ENCODE data around the gene PABPN1L.

Gene PABPN1L

DNA sequence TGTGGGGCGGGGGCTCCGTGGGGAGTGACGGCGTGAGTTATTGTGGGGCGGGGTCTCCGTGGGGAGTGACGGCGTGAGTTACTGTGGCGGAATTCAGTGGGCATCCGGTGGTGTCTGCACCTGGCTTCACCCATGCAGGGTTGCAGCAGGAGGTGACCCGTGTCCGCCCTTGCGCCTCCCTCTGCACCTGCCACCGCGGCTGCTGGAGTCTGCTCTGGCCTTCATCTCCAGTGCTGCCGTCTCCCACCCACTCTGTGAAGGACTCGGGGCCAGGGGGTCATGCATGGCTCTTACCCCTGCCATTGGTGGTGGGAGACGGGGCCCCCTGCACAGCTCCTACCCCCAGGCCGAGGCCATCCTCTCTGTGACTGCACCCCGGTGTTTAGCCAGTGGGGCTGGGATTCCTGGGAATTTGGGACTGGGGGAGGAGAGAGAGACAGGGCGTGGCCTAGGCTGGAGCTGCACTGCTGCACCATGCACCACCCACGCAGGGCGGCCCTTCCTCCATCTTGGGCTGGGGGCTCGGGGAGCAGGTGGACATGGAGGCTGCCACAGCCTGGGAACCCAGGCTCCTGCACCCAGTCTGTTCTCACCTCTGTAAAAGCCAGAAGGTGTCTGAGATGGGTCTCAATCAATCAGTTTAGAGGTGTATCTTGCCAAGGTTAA lies 1.3 kb upstream of the PABPN1L start:
- DNase-seq: no peak

DNA sequence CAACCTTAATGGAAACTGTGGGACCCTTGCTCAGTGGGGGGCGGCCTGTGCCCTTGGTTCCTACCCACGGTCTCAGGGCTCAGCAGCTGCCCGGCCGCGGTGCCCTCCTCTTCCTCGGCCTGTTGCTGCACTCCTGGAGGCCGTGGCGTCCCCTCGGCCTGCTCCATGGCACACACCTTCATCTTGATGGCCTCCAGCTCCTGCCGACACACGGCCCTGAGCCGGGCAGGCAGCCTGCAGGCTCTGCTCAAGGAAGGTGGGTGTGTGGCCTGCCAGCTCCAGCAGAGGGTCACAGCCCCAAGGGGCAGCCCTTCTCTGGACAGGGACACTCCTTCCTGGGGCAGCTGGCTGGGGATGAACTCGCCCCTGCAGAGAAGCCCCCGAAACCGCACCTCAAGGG lies 718 bp downstream of the PABPN1L start:
- DNase-seq: no peak

DNA sequence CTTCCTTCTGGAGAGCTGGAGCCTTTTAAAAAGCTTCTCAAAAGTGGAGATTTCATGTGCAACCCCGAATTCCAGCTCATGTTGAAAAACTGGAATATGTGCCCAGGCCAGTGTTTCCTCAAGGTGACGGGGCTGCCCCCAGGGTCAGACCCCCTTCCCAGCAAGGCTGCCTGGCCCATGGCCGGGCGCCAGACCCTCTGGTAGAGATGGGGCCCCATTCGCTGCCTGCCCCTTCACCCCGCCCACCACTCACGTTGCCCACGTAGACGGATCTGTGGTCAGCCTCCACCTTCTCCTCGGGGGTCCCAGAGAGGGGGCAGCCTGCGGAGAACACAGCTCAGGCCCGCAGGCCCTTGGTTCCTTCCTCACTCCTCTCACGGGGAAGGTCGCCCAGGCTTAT lies 1.1 kb downstream of the PABPN1L start:
- no peak for DNase-seq

DNA sequence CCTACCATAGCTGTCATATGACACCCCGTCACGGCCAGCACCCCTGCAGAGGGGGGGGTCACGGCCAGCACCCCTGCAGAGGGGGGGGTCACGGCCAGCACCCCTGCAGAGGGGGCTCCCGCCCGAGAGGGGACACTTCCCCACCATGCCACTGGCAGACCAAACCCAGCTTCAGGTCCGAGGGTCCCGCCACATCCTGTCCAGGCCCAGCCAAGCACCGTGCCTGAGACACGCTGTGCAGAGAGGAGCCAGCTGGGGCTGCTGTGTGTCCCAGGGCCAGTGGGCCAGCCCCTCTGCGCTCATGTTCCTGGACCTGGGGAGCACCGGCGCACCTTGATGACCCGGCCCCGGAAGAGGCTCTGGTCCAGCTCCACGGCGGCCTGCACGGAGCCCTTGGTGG lies 1.9 kb downstream of the PABPN1L start:
- no peak for DNase-seq

DNA sequence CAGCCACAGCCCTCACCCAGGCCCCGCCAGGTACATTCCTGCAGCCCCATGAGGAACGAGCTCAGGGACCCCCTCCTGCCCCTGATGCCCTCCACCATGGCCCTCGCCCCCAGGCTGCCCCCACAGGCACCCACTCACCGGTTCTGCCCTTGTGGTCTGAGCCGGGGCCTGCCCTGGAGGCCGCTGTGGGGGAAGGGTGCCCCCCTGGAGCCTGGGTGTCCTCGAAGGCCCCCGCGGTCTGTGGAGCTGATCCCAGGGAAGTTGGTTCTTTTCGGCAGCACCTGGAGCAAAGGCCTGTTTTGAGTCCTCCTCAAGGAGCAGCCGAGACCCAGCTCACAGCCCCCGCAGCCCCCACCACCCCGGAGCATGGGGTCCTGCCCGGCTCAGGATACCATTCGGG lies 2.4 kb downstream of the PABPN1L start:
- no peak for DNase-seq

DNA sequence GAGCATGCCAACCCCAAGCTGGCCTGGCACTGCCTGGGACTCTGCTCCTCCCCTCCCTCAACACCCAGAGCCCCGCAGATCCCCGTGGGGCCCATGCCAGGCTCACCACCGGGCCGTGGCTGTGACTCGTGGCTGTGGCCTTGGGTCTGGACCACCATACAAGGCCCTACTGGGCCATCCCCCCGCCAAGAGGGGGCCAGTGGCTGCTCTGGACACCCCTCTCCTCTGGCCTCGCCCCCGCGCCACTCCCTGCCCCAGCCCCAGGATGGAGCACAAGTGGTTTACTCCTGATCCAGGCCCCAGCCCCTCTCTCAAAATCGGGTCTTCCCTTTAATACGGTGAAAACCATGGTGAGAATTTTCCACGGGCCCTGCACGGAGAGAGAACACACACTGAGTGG lies 3.0 kb downstream of the PABPN1L start:
- no peak for DNase-seq

DNA sequence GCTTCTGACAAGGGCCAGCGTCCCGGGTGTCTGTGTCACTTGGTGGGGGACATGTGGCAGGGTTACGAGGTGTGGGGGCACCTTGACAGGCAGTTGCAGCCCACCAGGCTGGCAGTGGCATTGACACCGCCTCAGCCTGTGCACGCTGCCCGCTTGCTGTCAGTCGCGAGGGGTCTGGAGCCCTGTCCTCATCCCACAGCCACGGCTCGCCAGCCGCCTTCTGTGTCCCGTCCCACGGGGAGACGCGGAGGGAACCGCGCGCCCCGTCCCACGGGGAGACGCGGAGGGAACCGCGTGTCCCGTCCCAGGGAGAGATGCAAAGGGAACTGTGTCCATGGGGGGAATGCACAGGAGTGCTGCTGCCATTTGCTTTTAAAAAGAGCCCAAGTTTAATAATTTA lies 3.5 kb downstream of the PABPN1L start:
- DNase-seq: no peak

DNA sequence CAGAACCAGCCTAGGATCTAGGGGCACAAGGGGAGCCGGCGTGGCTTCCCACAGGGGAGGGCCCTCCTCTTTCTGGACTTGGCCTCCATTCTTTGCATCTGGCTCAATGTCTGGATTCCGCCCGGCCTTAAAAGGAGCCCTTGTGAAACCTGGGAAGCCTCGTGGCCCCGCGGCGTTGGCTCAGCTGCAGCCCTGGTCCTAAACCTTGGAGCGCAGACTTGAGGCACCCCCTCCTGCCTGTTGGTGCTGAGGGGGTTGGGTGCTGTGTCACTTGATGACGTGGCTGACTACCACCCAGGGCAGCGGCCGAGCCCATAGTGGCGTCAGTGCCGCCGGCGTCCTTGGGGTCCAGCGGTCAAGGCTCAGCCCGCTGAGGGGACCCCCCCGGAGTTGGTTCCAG lies 5.1 kb downstream of the PABPN1L start:
- no peak for DNase-seq

DNA sequence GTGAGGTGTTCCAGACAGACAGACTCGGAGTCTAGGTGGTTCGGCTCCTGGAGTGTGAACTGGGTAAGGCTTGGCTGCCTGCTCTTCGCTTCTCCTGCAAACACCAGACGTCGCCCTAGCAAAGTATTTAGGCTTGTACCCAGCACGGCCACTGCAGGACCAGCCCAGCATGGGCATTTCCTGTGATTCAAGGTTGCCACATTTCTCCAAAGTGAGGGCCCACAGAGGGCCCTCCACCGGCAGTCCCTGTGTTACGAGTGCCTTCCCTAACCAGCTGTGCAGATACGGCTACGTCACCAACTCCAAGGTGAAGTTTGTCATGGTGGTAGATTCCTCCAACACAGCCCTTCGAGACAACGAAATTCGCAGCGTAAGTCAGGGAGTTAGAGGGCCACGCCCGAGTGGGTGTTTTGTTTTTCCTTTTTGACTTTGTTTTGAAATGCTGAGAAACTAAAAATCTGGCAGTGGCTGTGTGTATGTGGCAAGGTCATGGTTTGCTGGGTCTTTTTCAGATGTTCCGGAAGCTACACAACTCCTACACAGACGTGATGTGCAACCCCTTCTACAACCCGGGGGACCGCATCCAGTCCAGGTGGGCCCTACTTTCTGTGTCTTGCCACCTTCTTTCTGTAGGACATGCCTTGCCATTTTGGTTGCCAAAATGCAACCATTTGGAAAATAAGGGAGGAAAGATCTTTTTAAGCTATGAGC lies 6.9 kb downstream of the PABPN1L start:
- DNase-seq: no peak

DNA sequence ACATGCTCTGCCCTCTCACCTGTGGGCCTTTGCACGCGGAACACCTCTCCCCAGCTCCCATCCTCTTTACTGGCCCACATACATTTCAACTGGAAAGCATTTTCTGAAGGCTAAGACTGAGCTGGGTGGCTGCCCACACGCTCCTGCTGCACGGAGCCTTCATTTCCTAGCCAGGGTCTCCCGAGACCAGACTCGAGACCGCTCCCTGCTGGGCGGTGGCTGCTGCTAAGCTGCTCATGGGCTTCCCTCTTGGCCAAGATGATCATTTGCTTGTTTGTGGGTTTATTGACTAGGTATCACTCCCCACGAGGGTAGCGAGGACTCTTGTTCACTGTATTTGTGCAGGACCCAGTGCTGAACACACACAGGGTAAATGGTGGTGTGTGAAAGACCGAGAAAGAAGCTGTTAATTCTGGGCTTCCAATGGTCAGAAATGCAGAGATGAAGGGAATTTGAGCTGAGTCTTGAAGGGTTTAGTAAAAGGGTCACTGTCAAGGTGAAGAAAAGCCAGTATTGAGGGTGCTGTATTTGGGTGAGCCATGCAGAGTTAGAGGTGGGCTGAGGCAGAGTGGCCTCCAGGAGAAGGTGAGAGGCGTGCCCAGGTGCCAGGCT lies 8.6 kb downstream of the PABPN1L start:
- DNase-seq: peak; percentile 70

DNA sequence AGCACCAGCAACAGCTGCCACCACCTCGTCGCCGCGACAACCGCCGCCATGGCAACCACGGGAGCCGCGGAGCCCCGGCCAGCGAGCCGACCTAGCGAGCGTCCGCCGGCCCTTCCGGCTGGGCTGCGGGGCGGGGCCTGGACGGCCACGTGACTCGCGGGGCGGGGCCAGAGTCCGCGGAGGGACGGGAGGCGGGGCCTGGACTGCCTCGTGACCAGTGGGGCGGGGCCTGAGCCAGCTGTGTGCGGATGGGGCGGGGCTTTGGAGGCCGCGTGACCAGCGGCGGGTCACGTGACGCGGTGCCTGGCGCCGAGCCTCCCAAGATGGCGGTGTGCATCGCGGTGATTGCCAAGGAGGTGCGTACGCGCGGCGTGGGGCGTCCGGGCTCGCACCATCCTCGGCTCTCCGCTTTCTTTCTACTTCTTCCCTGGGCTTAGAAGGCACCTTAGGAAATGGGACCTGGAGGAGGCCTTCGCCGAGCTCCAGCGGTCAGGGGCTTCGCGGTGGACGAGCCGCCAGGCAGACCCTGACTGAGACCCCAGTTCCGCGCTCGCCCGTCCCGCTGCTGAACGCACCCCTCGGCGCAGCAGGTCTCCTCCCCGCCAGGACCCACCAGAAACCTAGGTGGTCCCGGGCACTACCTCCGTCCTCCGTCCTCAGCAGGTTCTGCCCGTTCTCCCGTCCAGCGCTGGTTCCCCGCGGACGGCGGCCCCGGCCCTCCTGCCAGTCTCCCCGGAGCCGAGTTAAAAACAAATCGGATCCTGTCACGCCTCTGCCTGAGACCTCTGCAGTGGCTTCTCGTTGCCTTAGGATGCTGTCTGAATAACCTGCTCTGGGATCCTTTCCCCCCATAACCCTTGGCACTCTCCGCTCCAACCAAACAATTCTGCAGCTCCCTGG lies 9.4 kb downstream of the PABPN1L start, which contains the start of the genes GALNS and TRAPPC2L:
Gene GALNS, minus strand, starts transcription at position 120 of the 900 bp plus-strand sequence. Its CDS starts 70 bp downstream, at position 50.
Gene TRAPPC2L, plus strand, starts transcription at position 300 of the 900 bp plus-strand sequence. Its CDS starts 24 bp downstream, at position 324.
- peak; percentile 94 for DNase-seq

DNA sequence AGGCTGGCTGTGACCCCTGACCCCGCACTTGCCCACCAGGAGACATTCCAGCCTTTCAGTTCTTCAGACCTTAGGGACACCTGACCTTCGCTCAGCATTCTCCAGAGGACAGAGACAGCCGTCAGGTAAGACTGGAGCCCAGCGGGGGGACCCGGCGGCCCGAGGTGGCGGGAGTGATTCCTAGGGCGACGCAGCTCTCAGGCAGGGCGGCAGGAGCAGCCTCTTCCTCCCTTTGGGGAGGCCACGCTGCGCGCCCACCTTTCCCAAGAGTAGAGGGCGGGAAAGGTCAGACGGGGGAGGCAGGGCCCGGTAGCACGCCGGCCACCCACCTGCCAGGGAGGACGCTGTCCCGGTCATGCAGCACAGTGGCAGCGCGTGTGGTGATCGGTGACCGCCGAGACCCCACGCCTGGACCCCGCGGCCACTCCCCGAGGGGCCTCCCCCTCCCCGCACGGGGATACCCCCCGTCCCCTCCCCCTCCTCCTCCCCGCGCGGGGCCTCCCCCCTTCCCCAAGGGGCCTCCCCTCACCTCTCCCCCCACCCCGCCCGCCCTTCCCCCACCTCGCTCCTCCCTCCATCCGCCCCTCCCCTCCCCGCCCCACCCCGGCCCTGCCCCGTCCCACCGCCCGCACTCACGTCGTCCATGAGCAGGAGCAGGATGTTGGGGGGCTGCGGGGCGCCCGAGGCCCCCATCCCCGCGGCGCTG lies 10.2 kb downstream of the PABPN1L start:
- no peak for DNase-seq

DNA sequence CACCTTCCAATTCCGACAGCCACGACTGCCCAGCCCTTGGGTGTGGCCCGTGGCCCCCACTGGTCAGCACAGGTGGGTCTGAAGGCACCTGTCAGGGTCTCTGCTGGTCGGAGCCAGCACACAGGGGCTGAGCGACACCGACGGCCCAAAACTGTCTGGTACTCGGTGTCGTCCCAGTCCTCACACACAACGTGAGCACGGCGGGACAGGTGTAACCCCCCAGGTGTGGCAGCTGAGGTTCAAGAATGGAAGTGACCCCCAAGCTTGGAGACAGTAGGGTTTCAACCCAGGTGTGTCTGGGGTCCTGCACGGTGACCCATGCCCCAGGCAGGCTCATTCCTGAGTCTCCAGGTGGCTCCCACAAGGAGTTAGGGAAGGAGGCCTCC lies 10.7 kb downstream of the PABPN1L start:
- no peak for DNase-seq

DNA sequence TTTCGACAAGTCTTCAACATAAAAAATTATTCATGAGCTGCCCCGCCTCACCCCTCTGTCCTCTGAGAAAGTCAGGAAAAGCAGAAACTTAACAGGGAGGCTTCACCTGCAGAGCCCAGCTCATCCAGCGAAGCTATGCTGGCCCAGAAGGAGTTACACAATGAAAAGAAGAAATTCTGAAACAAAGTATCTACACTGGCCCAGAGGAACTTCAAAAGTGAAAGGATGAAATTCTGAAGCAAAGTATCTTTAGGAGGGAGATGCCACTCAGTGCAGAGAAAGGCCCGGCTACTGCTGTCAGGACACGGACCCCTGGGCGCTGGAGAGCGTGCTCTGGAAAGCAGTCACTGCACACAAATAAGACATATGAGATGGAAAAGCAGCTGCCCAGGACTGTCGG lies 11.3 kb downstream of the PABPN1L start:
- DNase-seq: no peak

DNA sequence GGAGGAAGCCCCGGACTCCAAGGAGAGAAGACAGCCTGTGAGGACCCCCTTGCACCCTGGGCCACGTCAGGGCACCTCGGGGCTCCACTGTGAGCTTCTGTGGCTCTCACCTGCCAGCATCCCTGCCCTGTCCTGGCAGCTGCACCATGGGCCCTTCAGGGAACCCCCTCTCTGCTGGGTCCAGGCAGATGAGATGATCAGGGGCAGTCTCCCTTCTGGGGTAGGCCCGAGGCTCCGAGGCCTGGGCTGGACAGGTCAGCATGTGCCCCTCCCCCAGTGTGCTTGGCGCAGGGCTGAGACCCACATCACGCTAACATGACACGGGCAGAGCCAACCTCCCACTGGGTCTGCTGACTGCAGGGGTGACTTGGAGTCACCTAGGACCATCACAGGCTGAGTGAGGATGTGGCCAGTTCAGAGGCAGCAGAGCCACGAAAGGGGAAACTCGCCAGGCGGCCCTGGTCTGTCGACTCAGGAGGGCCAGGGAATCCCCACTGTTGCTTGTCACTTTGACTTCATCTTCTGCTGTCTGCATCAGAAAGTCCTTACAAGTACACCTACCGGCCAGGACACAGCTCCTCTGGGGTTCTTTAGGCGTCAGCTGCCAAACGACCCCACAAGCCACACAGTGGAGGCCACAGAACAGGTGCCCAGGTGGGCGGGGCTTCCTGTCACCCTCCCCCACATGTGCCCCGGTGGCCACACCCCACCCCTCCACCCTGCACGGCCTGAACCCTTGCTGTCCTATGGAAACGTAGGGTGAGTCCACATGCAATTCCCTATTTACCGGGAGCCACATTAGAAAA lies 12.0 kb downstream of the PABPN1L start:
- DNase-seq: peak; percentile 19

DNA sequence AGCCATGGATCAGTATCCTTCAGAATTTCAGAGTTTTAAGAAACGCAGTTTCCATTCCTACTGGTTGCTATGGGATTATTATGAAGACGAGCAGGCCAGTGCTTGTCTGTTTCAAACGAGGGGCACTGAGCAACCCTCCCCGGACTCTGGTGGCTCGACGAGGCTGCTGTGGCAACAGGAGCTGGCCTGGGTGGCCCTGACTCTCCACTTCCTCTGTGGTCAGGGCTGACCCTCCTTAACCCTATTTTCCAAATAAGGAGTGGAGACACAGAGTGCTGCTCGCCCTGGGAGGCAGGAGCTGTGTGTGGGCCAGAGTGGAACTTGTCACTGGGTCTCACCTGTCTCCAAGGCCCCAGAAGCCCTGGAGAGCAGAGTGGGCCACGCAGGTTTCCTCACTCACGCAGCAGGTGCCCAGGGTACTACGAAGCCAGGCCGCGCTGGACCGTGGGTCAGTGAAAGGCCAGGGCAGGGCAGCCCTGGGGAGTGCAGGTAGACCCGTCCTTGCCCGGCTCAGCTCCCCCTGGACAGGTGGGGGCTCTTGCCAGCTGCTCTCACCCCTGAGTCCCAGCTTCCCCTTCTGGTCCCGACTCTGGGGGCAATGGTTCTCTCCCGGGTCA lies 13.0 kb downstream of the PABPN1L start:
- no peak for DNase-seq

DNA sequence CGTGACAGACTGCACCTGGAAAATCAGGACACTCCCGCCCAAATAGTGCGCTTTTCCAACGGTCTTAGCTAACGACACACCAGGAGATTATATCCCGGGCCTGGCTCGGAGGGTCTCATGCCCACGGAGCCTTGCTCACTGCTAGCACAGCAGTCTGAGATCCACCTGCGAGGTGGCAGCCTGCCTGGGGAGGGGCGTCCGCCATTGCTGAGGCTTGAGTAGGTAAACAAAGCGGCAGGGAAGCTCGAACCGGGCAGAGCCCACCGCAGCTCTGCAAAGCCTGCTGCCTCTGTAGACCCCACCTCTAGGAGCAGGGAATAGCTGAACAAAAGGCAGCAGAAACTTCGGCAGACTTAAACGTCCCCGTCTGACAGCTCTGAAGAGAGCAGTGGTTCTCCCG lies 14.8 kb downstream of the PABPN1L start:
- no peak for DNase-seq

DNA sequence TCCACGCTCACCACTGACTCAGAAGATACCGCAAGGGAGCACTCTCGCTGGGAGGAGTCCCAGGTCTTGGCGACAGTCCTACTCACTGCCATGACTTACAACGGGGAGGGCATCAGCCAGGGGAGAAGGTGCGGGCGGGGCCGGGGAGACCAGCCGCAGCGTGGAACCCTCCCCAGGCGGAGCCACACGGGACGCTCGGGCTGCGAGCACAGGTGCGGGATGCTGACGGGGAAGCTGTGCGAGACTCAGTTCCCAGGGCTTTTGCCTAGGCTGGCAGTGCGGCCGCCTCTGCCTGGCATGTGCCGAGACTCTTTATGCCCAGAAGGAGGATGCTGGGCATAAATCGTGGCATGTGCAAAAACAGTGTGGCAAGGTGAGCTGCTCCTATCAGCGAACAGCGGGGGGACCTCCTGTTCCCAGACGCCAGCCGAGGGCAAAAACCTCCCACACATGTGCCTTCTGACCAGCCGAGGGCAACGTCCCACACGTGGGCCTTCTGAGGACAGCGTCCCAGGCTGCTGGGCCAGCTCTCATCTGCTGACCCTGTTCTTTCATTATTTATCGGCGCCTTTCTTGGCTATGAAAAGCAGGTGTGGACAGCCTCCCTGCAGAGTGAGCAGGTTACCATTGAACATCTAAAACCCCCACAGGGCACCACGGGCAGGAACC lies 15.8 kb downstream of the PABPN1L start:
- no peak for DNase-seq

DNA sequence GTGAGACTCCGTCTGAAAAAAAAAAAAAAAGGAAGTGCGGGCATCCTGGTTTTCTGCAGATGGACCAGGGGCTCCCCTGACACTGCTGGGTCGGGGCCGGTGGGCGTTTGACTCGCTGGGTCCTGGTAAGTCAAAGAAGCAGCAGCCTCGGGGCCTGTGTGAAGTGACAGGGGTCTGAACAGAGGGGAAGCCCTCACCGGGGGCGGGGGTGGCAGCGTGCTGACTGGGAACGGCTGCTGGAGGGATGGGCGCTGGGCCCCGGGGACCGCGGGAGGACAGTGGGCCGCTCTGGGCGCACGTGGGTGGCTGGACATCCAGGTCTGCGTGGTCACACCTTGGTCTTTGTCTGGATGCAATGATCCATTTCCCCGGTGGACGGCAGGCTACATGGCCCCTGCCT lies 17.9 kb downstream of the PABPN1L start:
- DNase-seq: no peak

DNA sequence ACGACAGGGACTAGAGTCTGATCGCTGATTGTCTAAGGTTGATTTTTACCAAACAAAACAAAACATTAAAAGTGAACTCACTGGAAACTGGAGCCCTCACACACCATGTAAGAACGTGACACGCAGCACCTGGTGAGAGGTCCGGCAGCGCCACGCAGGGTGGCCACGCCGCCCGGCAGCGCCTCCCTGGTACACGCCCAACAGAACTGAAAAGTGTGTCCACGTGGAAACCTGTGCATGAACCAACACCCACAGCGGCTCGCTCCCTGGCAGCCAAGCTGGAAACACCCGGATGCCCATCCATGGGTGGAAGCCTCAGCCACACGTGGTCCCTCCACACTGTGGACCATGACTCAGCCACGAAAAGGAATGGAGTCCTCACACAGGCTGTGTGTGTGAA lies 18.8 kb downstream of the PABPN1L start:
- no peak for DNase-seq

DNA sequence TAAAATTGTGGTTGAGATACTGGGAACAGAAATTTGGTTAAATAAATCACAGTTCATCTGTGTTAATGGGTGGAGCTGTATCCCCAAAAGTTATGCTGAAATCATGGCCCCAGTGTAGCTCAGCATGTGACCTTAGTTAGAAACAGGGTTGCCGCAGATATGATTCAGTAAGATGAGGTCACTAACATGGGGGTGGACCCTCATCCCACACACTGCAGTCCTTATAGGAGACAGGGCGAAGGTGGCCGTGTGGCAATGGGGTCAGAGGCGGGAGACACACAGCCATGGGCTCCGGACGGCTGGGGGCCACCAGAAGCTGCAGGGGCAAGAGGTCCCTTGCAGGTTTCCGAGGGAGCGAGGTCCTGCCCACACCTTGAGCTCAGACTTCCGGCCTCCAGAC lies 20.4 kb downstream of the PABPN1L start:
- no peak for DNase-seq
